D721Med (cell line): ENCODE data around the gene POMGNT2.

ENCODE experiments used
- DNase-seq: peaks from one replicate; pipeline ENCODE4 v3.0.0; 2011; ENCODE audit warnings: low spot score; ENCODE audit not compliant: insufficient read length
- FAIRE-seq: peaks from 2 replicates; lab custom pipeline; 2011; peaks lifted over from hg19 to GRCh38; lab: Jason Lieb, UNC
- CTCF ChIP-seq: IDR thresholded peaks from 2 replicates; pipeline ENCODE4 v1.5.1; 2012; ENCODE audit warnings: mild to moderate bottlenecking, control low read depth; ENCODE audit not compliant: insufficient read depth; ENCODE audit errors: missing control alignments

POMGNT2 gene

GRCh38 chr3:43061101-43061895 lies 44.6 kb downstream of the POMGNT2 start:
- no peak for FAIRE-seq
- TF ChIP-seq CTCF, result no peak
- no peak for DNase-seq

GRCh38 chr3:43059456-43059855 lies 46.4 kb downstream of the POMGNT2 start:
- FAIRE-seq (no peak), DNase-seq (no peak)
- no peak for TF ChIP-seq CTCF

GRCh38 chr3:43055806-43056770 lies 49.8 kb downstream of the POMGNT2 start:
- TF ChIP-seq CTCF, result no peak
- no peak for DNase-seq
- FAIRE-seq, result no peak

GRCh38 chr3:43055393-43055792 lies 50.5 kb downstream of the POMGNT2 start:
- no peak for TF ChIP-seq CTCF

GRCh38 chr3:43054754-43055153 lies 51.1 kb downstream of the POMGNT2 start:
- no peak for TF ChIP-seq CTCF
- DNase-seq (no peak), FAIRE-seq (no peak)

More at GRCh38 chr3:43055393-43055792, 50.5 kb downstream of the POMGNT2 start:
- FAIRE-seq (no peak), DNase-seq (no peak)

GRCh38 chr3:43053291-43053690 lies 52.6 kb downstream of the POMGNT2 start:
- no peak for FAIRE-seq
- no peak for DNase-seq
- TF ChIP-seq CTCF, result no peak

- TF ChIP-seq CTCF, result no peak
- DNase-seq (no peak), FAIRE-seq (no peak)
Observed at GRCh38 chr3:43048470-43048869, 57.4 kb downstream of the POMGNT2 start.
